ENCODE results near the gene BOLA1.
A peak's percentile ranks its signal among the peaks of the same experiment; 100 is the strongest.

Gene BOLA1

GRCh38 chr1:149888247-149888998 is 10.9 kb upstream of the BOLA1 start (continued):
- no peak for TF ChIP-seq ZNF530 (tag by site-specific recombination; IDR thresholded peaks at IDR 0.05; ENCODE audit: low read depth)
- TF ChIP-seq ZNF555 (tag by site-specific recombination; conservative IDR thresholded peaks at IDR 0.05), result no peak
- TF ChIP-seq ZNF114 (tag by site-specific recombination; IDR thresholded peaks at IDR 0.05), result no peak
- peak; percentile 30; the same call in 1 of the 2 replicates for TF ChIP-seq KLF1 (tag by site-specific recombination; IDR thresholded peaks at IDR 0.05)
- no peak; the same call in 1 of the 2 replicates for TF ChIP-seq ZNF2 (tag by site-specific recombination; IDR thresholded peaks at IDR 0.05)
- TF ChIP-seq ZNF394 (tag by site-specific recombination; IDR thresholded peaks at IDR 0.05; ENCODE audit: borderline replicate concordance), result peak; percentile 59
- TF ChIP-seq MZF1 (tag by site-specific recombination; IDR thresholded peaks at IDR 0.05; ENCODE audit: borderline replicate concordance), result peak; percentile 95
- TF ChIP-seq ZNF514 (tag by site-specific recombination; IDR thresholded peaks at IDR 0.05), result no peak
- no peak for TF ChIP-seq ZNF169 (tag by site-specific recombination; IDR thresholded peaks at IDR 0.05)
- TF ChIP-seq KLF7 (tag by site-specific recombination; IDR thresholded peaks at IDR 0.05; ENCODE audit: borderline replicate concordance), result no peak
- no peak for TF ChIP-seq MEIS1 (CRISPR knock-in tag; IDR thresholded peaks at IDR 0.05; ENCODE audit: borderline replicate concordance)
- TF ChIP-seq ZNF777 (tag by site-specific recombination; IDR thresholded peaks at IDR 0.05; ENCODE audit: borderline replicate concordance), result 0 out of 2 replicates have a peak, but pooled peaks have one; percentile 12
- no peak for TF ChIP-seq ZNF560 (tag by site-specific recombination; IDR thresholded peaks at IDR 0.05; ENCODE audit: borderline replicate concordance)
- no peak for TF ChIP-seq ZNF624 (tag by site-specific recombination; IDR thresholded peaks at IDR 0.05)
- TF ChIP-seq ZNF239 (tag by site-specific recombination; IDR thresholded peaks at IDR 0.05), result no peak
- TF ChIP-seq TCF7L2 (IDR thresholded peaks at IDR 0.05; ENCODE audit: borderline replicate concordance, low read depth, low read length), result no peak
- TF ChIP-seq TSHZ1 (tag by site-specific recombination; IDR thresholded peaks at IDR 0.05; ENCODE audit: borderline replicate concordance), result peak; percentile 59; the same call in 1 of the 2 replicates
- no peak for TF ChIP-seq ZNF23 (tag by site-specific recombination; IDR thresholded peaks at IDR 0.05; ENCODE audit: borderline replicate concordance)
- TF ChIP-seq ZNF677 (tag by site-specific recombination; IDR thresholded peaks at IDR 0.05), result no peak
- no peak for TF ChIP-seq ZNF362 (tag by site-specific recombination; IDR thresholded peaks at IDR 0.05)
- no peak for TF ChIP-seq ZNF26 (tag by site-specific recombination; IDR thresholded peaks at IDR 0.05)
- TF ChIP-seq ZNF221 (tag by site-specific recombination; IDR thresholded peaks at IDR 0.05; ENCODE audit: borderline replicate concordance), result no peak
- TF ChIP-seq YY2 (tag by site-specific recombination; IDR thresholded peaks at IDR 0.05), result no peak
- TF ChIP-seq MYNN (tag by site-specific recombination; IDR thresholded peaks at IDR 0.05; ENCODE audit: borderline replicate concordance), result no peak
- TF ChIP-seq ZNF302 (tag by site-specific recombination; IDR thresholded peaks at IDR 0.05; ENCODE audit: low read depth), result no peak
- TF ChIP-seq ZNF18 (tag by site-specific recombination; IDR thresholded peaks at IDR 0.05), result peak; percentile 16; the same call in 1 of the 2 replicates
- no peak for TF ChIP-seq ZNF211 (tag by site-specific recombination; IDR thresholded peaks at IDR 0.05; ENCODE audit: low read depth)
- no peak for TF ChIP-seq ATF2 (tag by site-specific recombination; IDR thresholded peaks at IDR 0.05; ENCODE audit: low read depth)
- TF ChIP-seq ZNF664 (tag by site-specific recombination; IDR thresholded peaks at IDR 0.05), result no peak
- TF ChIP-seq ZNF596 (tag by site-specific recombination; IDR thresholded peaks at IDR 0.05), result no peak
- peak; percentile 71 for TF ChIP-seq ZNF629 (tag by site-specific recombination; IDR thresholded peaks at IDR 0.05)

Data from HEK293 (cell line).